ENCODE results near the gene OR2W1. TPM values are rescaled to one million over a fixed set of nuclear protein-coding genes. Genes with fewer than 3 reads are reported as not detected.

OR2W1 gene
- polyA plus RNA-seq, 2 donors, result not detected

DNA sequence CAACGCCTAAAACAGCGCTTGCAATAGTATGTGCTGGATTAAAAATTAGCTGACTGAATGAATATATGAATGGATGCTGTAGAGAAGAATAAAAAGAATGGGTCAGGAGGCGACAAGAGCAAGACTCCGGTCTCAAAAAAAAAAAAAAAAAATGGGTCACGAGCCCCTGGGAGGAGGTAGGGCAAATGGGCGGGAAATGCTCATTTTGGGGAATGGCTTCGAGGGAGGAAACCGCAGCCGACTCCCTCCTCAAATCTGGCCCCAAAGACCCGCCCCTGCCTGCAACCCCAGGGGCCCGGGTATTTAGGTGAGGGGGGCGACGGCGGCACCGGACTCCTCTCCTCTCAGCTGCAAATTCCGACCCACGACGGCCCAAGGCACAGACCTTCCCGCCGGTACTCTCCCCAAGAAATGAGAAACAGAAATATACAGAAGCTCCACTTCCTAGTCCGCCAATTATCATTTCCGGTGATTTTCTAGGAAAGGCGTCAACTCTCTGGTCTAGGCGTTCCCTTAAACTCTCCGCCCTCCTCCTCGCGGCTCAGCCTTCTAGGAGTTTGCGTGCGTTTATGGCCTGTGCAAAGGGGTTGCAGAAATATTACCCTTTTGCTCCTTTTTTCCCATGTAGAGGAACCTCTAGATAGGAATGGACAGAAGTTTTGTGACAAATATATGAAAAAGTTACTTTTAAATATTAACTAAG lies 39.6 kb downstream of the OR2W1 start, which contains the start of gene ZNF311:
Gene ZNF311 (minus strand): TSS at position 133 of the 703 bp plus-strand sequence. CDS start 1,361 bp downstream, outside the sequence.
- H3K4me3 ChIP-seq (ENCODE audit: low read depth in 1 of 2, low read length in 2 of 2), result peak within 1 kb of the TSS; percentile 75 to 84
- WGBS, 2 donors, result 7 to 8% methylated on average over 29 of the region's 29 CpGs
- peak within 1 kb of the TSS; percentile 65 to 79 for H3K27ac ChIP-seq (ENCODE audit: low read depth in 2 of 2, low read length in 1 of 2)
- no peaks in the 10 kb centered on the region for H3K9me3 ChIP-seq (ENCODE audit: control insufficient read depth in 2 of 2, insufficient read depth in 1 of 2, low read depth in 1 of 2, low read length in 1 of 2)
- H3K36me3 ChIP-seq (ENCODE audit: control insufficient read depth in 2 of 2, insufficient read depth in 2 of 2, low read length in 1 of 2), result no peaks in the 10 kb centered on the region
- no peaks in the 10 kb centered on the region for H3K4me1 ChIP-seq (ENCODE audit: control insufficient read depth in 2 of 2, insufficient read depth in 2 of 2, low read length in 1 of 2)
- peaks cover 0 to under 1% of the 10 kb centered on the region in 2 donors for H3K27me3 ChIP-seq (ENCODE audit: control insufficient read depth in 1 of 2, insufficient read depth in 2 of 2, low read length in 2 of 2)

DNA sequence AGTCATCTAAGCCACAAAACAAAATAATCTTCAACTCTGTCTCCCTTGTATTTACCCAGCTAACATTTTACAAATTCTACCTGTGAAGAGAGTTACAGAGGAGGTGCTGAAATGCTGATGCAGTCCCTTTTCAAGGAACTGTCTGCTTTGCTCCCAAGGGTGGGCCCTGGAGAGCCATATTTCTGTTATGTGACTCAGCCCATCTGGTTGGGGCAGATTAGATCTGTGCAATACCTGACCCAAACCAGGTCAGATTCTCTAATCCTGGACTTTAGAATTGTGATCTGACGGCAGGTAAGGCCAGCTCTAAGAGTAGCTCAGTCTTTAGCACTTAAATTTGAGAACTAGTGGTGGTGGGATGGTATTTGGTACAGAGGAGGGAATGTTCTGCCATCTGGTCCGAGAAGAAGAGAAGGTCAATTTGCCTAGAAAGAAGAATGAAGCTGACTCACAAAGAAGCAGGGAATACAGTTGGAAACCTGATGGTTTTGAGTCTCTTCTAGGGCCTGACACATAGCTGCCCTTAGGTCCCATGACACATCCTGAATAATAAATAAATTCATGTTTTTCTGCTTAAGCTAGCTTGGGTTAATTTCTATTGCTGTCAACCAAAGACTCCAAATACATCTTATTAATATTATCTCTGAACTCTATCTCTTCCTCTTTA lies 48.0 kb downstream of the OR2W1 start:
- no peaks in the 10 kb centered on the region for H3K36me3 ChIP-seq (ENCODE audit: control insufficient read depth in 2 of 2, insufficient read depth in 2 of 2, low read length in 1 of 2)
- no peak overlapping the region for H3K4me3 ChIP-seq (ENCODE audit: low read depth in 1 of 2, low read length in 2 of 2)
- no peaks in the 10 kb centered on the region for H3K27me3 ChIP-seq (ENCODE audit: control insufficient read depth in 1 of 2, insufficient read depth in 2 of 2, low read length in 2 of 2)
- H3K9me3 ChIP-seq (ENCODE audit: control insufficient read depth in 2 of 2, insufficient read depth in 1 of 2, low read depth in 1 of 2, low read length in 1 of 2), result peaks cover 0 to 8% of the 10 kb centered on the region in 2 donors
- no peak overlapping the region for H3K27ac ChIP-seq (ENCODE audit: low read depth in 2 of 2, low read length in 1 of 2)
- H3K4me1 ChIP-seq (ENCODE audit: control insufficient read depth in 2 of 2, insufficient read depth in 2 of 2, low read length in 1 of 2), result no peaks in the 10 kb centered on the region
- WGBS, 2 donors, result 86 to 87% methylated on average over 2 of the region's 2 CpGs

DNA sequence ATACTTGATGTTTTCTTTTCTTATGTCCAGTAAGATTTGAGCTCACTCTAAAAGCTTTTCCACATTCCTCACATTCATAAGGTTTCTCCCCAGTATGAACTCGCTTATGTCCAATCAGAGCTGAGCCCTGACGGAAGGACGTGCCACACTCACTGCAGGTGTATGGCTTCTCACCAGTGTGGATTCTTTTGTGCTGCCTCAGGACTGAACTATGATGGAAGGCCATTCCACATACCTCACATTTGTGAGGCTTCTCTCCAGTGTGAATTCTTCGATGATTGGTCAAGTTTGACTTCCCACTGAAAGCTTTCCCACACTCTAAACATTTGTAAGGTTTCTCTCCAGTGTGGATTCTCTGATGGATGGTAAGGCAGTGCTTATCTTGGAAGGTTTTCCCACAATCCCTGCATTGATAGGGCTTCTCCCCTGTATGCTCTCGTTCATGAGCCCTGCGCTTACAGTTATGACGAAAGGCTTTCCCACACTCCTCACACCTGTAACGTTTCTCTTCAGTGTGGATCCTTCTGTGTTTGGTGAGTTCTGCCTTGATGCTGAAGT lies 49.8 kb downstream of the OR2W1 start:
- H3K36me3 ChIP-seq (ENCODE audit: control insufficient read depth in 2 of 2, insufficient read depth in 2 of 2, low read length in 1 of 2), result no peaks in the 10 kb centered on the region
- H3K9me3 ChIP-seq (ENCODE audit: control insufficient read depth in 2 of 2, insufficient read depth in 1 of 2, low read depth in 1 of 2, low read length in 1 of 2), result peaks cover 0 to 8% of the 10 kb centered on the region in 2 donors
- H3K27me3 ChIP-seq (ENCODE audit: control insufficient read depth in 1 of 2, insufficient read depth in 2 of 2, low read length in 2 of 2), result no peaks in the 10 kb centered on the region
- H3K4me3 ChIP-seq (ENCODE audit: low read depth in 1 of 2, low read length in 2 of 2), result no peak overlapping the region
- H3K4me1 ChIP-seq (ENCODE audit: control insufficient read depth in 2 of 2, insufficient read depth in 2 of 2, low read length in 1 of 2), result no peaks in the 10 kb centered on the region
- WGBS, 2 donors, result 93 to 95% methylated on average over 8 of the region's 8 CpGs
- no peak overlapping the region for H3K27ac ChIP-seq (ENCODE audit: low read depth in 2 of 2, low read length in 1 of 2)

Other genes with a start within 250 kb of the OR2W1 start
- 10 to 100 TPM; 13.3 to 15.8 TPM for gene TRIM27, start 121.2 kb downstream of the OR2W1 start, polyA plus RNA-seq
- 1 to 10 TPM in 1 of 2 donors, under 1 TPM in 1; 0.46 to 1.2 TPM for gene ZNF311, start 39.9 kb downstream of the OR2W1 start, polyA plus RNA-seq
- not detected for gene OR2B3, start 42.1 kb upstream of the OR2W1 start, polyA plus RNA-seq
- gene OR2J1, start 54.3 kb upstream of the OR2W1 start, polyA plus RNA-seq, result not detected
- gene OR2J3, start 62.9 kb upstream of the OR2W1 start, polyA plus RNA-seq, result not detected
- not detected for gene OR2J2, start 125.7 kb upstream of the OR2W1 start, polyA plus RNA-seq